Thyroid gland (tissue), 4 donors: ENCODE data around the gene RASSF6. TPM values are rescaled to one million over a fixed set of nuclear protein-coding genes. Genes with fewer than 3 reads are reported as not detected.

Experiments
- DNase-seq, 2 donors: peaks; one replicate each; pipeline ENCODE4 v3.0.0-alpha.2; 2019
- H3K27ac ChIP-seq, 3 donors: fragments of 200-600 bp; sonication (generic); 1 replicate in 2 of 3; 2 replicates in 1 of 3; pipeline ENCODE4 v1.5.1; 2016 to 2019; ENCODE audit warnings: mild to moderate bottlenecking in 1 of 3, moderate library complexity in 1 of 3
- H3K27me3 ChIP-seq: fragments of 200-600 bp; sonication (generic); one replicate; pipeline ENCODE4 v1.5.1; 2019
- H3K36me3 ChIP-seq, 2 donors: fragments of 200-600 bp; sonication (generic); one replicate each; pipeline ENCODE4 v1.5.1; 2016 to 2019
- H3K4me1 ChIP-seq, 2 donors: fragments of 200-600 bp; sonication (generic); one replicate each; pipeline ENCODE4 v1.5.1; 2017 to 2019
- H3K4me3 ChIP-seq, 3 donors: fragments of 200-600 bp; sonication (generic); replicated peaks in 1 of 3; 1 replicate in 2 of 3; 2 replicates in 1 of 3; pipeline ENCODE4 v1.5.1; 2016; ENCODE audit warnings: mild to moderate bottlenecking in 1 of 3
- H3K9me3 ChIP-seq: fragments of 200-600 bp; sonication (generic); one replicate; pipeline ENCODE4 v1.5.1; 2017
- CTCF ChIP-seq, 6 experiments: fragments of 200-600 bp in 3 of 6; fragments of 450-650 bp in 3 of 6; sonication (generic) in 3 of 6; IDR thresholded peaks; one replicate each; pipeline ENCODE4 v1.5.1; 2016 to 2019; ENCODE audit warnings: antibody characterized with exemption in 6 of 6, mild to moderate bottlenecking in 2 of 6, inconsistent platforms in 1 of 6, moderate library complexity in 1 of 6
- POLR2A ChIP-seq, 2 donors: fragments of 450-650 bp; IDR thresholded peaks; one replicate each; pipeline ENCODE4 v1.6.1; 2017; ENCODE audit warnings: antibody characterized with exemption in 2 of 2, mild to moderate bottlenecking in 2 of 2, moderate library complexity in 1 of 2
- WGBS, 2 donors: methylation state at CpG; one replicate each; pipeline ENCODE4 v1.1.5; 2017; 5-methylcytosine and 5-hydroxymethylcytosine counted together
- intact Hi-C: fragments of 100-400 bp; cut with DNase I; formaldehyde crosslinking; loops from one replicate; pipeline ENCODE4 v1.15.1; 2023
- total RNA-seq, 4 donors: library from RNA; depleted of rRNA; stranded (reverse); fragments of >200 nt; gene quantifications; one replicate each; pipeline ENCODE4 v1.2.3, GENCODE V29; 2016

The RASSF6 gene
- total RNA-seq, 4 donors from 2014 or later = 2.5 to 13.1 (median 4.2) TPM

- 75 to 83% methylated on average over 1 of the region's 1 CpG for whole genome bisulfite sequencing, 2 donors
- intact Hi-C loops = no loop called here
- H3K36me3 ChIP-seq = no peaks in the 10 kb centered on the region
- H3K9me3 ChIP-seq = no peaks in the 10 kb centered on the region
- H3K27ac ChIP-seq = peak overlapping the region in 1 of 3 donors; percentile 40
- no peaks in the 10 kb centered on the region for H3K27me3 ChIP-seq
- DNase-seq = no peak
- no peak overlapping the region for H3K4me3 ChIP-seq
- TF ChIP-seq POLR2A (IDR thresholded peaks at IDR 0.05) = no peak
- TF ChIP-seq CTCF (IDR thresholded peaks at IDR 0.05) = no peak
- peaks cover 0 to 18% of the 10 kb centered on the region in 2 donors for H3K4me1 ChIP-seq
These were observed 44.2 kb upstream of the RASSF6 start for GRCh38 chr4:73664470-73664869.

- intact Hi-C loops = no loop called here
- no peaks in the 10 kb centered on the region for H3K9me3 ChIP-seq
- H3K4me3 ChIP-seq = no peak overlapping the region
- H3K4me1 ChIP-seq = peaks cover 0 to 13% of the 10 kb centered on the region in 2 donors
- TF ChIP-seq POLR2A (IDR thresholded peaks at IDR 0.05) (no peak), CTCF (IDR thresholded peaks at IDR 0.05) (no peak)
- DNase-seq = no peak
- H3K27me3 ChIP-seq = no peaks in the 10 kb centered on the region
- H3K36me3 ChIP-seq = no peaks in the 10 kb centered on the region
- H3K27ac ChIP-seq = no peak overlapping the region
These were observed 43.3 kb upstream of the RASSF6 start for GRCh38 chr4:73663576-73663975.

GRCh38 chr4:73662709-73663546 lies 42.7 kb upstream of the RASSF6 start:
- Histone ChIP-seq H3K27me3 (no peaks in the 10 kb centered on the region), H3K9me3 (no peaks in the 10 kb centered on the region), H3K4me1 (peaks cover 0 to 13% of the 10 kb centered on the region in 2 donors), H3K4me3 (no peak overlapping the region), H3K36me3 (no peaks in the 10 kb centered on the region), H3K27ac (no peak overlapping the region)
- intact Hi-C loops = no loop called here
- DNase-seq = no peak
- no peak for TF ChIP-seq POLR2A (IDR thresholded peaks at IDR 0.05)
- TF ChIP-seq CTCF (IDR thresholded peaks at IDR 0.05) = peak in 5 of 6 experiments; percentile 17 to 76 (median 57)
- 36 to 39% methylated on average over 6 of the region's 6 CpGs for WGBS, 2 donors

GRCh38 chr4:73661646-73662119 lies 41.4 kb upstream of the RASSF6 start:
- H3K9me3 ChIP-seq = no peaks in the 10 kb centered on the region
- 64 to 65% methylated on average over 2 of the region's 2 CpGs for WGBS, 2 donors
- no peaks in the 10 kb centered on the region for H3K36me3 ChIP-seq
- no peak for DNase-seq
- H3K27ac ChIP-seq = no peak overlapping the region
- TF ChIP-seq POLR2A (IDR thresholded peaks at IDR 0.05) = no peak
- TF ChIP-seq CTCF (IDR thresholded peaks at IDR 0.05) = no peak
- intact Hi-C loops = no loop called here
- no peak overlapping the region for H3K4me3 ChIP-seq
- no peaks in the 10 kb centered on the region for H3K27me3 ChIP-seq
- H3K4me1 ChIP-seq = peaks cover 0 to 13% of the 10 kb centered on the region in 2 donors

- H3K9me3 ChIP-seq = no peaks in the 10 kb centered on the region
- intact Hi-C loops = no loop called here
- no peaks in the 10 kb centered on the region for H3K36me3 ChIP-seq
- H3K4me1 ChIP-seq = peaks cover 0 to 13% of the 10 kb centered on the region in 2 donors
- no peak overlapping the region for H3K4me3 ChIP-seq
- TF ChIP-seq CTCF (IDR thresholded peaks at IDR 0.05) (no peak), POLR2A (IDR thresholded peaks at IDR 0.05) (no peak)
- 89 to 94% methylated on average over 3 of the region's 3 CpGs for whole genome bisulfite sequencing, 2 donors
- no peak overlapping the region for H3K27ac ChIP-seq
- H3K27me3 ChIP-seq = no peaks in the 10 kb centered on the region
- no peak for DNase-seq
These were observed 40.6 kb upstream of the RASSF6 start for GRCh38 chr4:73660808-73661207.
